ENCODE results near the gene FAM13B.

Gene FAM13B

GRCh38 chr5:138037907-138038633 lies 5.2 kb upstream of the FAM13B start:
- Histone ChIP-seq H3K27ac (replicated peaks) (no peak overlapping the region), H3K4me3 (replicated peaks; ENCODE audit: insufficient read depth, low read length) (no peak overlapping the region), H3K27me3 (ENCODE audit: insufficient read depth, poor library complexity, severe bottlenecking) (no peaks in the 10 kb centered on the region)
- DNase-seq (ENCODE audit: low read depth in 1 of 2, low spot score in 1 of 2), result no peak
- TF ChIP-seq REST (IDR thresholded peaks at IDR 0.05; ENCODE audit: insufficient replicate concordance, low read depth) (no peak), CTCF (IDR thresholded peaks at IDR 0.05; ENCODE audit: insufficient read depth, low read length) (no peak), SPI1 (IDR thresholded peaks at IDR 0.05; ENCODE audit: borderline replicate concordance, low read depth) (no peak), GABPA (IDR thresholded peaks at IDR 0.05; ENCODE audit: low read depth) (no peak), POLR2AphosphoS5 (IDR thresholded peaks at IDR 0.05; ENCODE audit: low read depth) (no peak)

DNA sequence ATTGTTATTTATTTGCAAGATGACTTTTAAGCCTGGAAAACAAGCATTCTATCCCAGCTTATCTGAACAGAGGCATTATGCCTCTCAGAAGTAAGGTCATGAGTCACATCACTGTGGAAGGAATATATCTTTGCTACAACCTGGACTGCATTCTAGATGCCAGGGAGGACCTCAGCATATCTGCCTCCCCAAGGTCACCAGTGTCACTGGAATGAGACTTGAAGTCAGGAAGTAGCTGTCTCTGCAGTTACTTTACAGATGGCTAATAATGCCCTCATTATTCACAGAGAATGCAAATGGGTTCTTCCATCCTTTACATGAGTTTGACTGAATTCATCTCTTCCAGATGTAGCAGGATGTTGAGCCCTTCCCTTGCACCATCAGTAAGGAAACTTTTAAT lies 4.4 kb upstream of the FAM13B start:
- no peak overlapping the region for H3K4me3 ChIP-seq (replicated peaks; ENCODE audit: insufficient read depth, low read length)
- TF ChIP-seq GABPA (IDR thresholded peaks at IDR 0.05; ENCODE audit: low read depth), result no peak
- TF ChIP-seq POLR2AphosphoS5 (IDR thresholded peaks at IDR 0.05; ENCODE audit: low read depth), result no peak
- TF ChIP-seq CTCF (IDR thresholded peaks at IDR 0.05; ENCODE audit: insufficient read depth, low read length), result no peak
- TF ChIP-seq SPI1 (IDR thresholded peaks at IDR 0.05; ENCODE audit: borderline replicate concordance, low read depth), result no peak
- TF ChIP-seq REST (IDR thresholded peaks at IDR 0.05; ENCODE audit: insufficient replicate concordance, low read depth), result no peak
- DNase-seq (ENCODE audit: low read depth in 1 of 2, low spot score in 1 of 2), result no peak
- no peak overlapping the region for H3K27ac ChIP-seq (replicated peaks)
- no peaks in the 10 kb centered on the region for H3K27me3 ChIP-seq (ENCODE audit: insufficient read depth, poor library complexity, severe bottlenecking)

- no peak overlapping the region for H3K4me3 ChIP-seq (replicated peaks; ENCODE audit: insufficient read depth, low read length)
Observed at GRCh38 chr5:138035605-138036537, 3.0 kb upstream of the FAM13B start.

More at GRCh38 chr5:138035605-138036537, 3.0 kb upstream of the FAM13B start:
- DNase-seq (ENCODE audit: low read depth in 1 of 2, low spot score in 1 of 2), result peak; percentile 36 to 58
- no peak overlapping the region for H3K27ac ChIP-seq (replicated peaks)
- peak; percentile 25 for TF ChIP-seq CTCF (IDR thresholded peaks at IDR 0.05; ENCODE audit: insufficient read depth, low read length)
- TF ChIP-seq REST (IDR thresholded peaks at IDR 0.05; ENCODE audit: insufficient replicate concordance, low read depth), result no peak
- no peaks in the 10 kb centered on the region for H3K27me3 ChIP-seq (ENCODE audit: insufficient read depth, poor library complexity, severe bottlenecking)
